C4-2B (cell line): ENCODE data around the gene RGSL1.

Experiments used
- H3K27ac ChIP-seq: fragments of 450-650 bp; 2 replicates; pipeline ENCODE4 v1.5.1; 2017
- CTCF ChIP-seq: fragments of 450-650 bp; conservative IDR thresholded peaks from 2 replicates; pipeline ENCODE4 v1.5.1; 2017; ENCODE audit warnings: mild to moderate bottlenecking
- ZFX ChIP-seq: fragments of 450-650 bp; IDR thresholded peaks from 2 replicates; pipeline ENCODE4 v1.6.1; 2017

The RGSL1 gene

GRCh38 chr1:182587666-182588499 lies 137.9 kb downstream of the RGSL1 start:
- TF ChIP-seq ZFX (no peak), CTCF (no peak)
- H3K27ac ChIP-seq, result no peak overlapping the region

GRCh38 chr1:182588500-182589396 lies 138.8 kb downstream of the RGSL1 start, which contains the start of gene RNASEL:
Gene RNASEL (minus strand): TSS chr1:182589256. CDS start chr1:182586806, 2,450 bp downstream.
- H3K27ac ChIP-seq, result peak within 1 kb of the TSS; percentile 72
- TF ChIP-seq ZFX (no peak), CTCF (no peak)

GRCh38 chr1:182589520-182589919 lies 139.6 kb downstream of the RGSL1 start:
- TF ChIP-seq ZFX (no peak), CTCF (no peak)
- peak overlapping the region; percentile 72; the same call in 1 of the 2 replicates for H3K27ac ChIP-seq

- no peak for TF ChIP-seq ZFX
- TF ChIP-seq CTCF, result no peak
- H3K27ac ChIP-seq, result peak overlapping the region; percentile 72; the same call in 1 of the 2 replicates
These were observed 140.0 kb downstream of the RGSL1 start for GRCh38 chr1:182589931-182590330.

- TF ChIP-seq ZFX, result no peak
- peak; percentile 97 for TF ChIP-seq CTCF
- no peak overlapping the region for H3K27ac ChIP-seq
These were observed 145.8 kb downstream of the RGSL1 start for GRCh38 chr1:182595641-182596240.

GRCh38 chr1:182596934-182597333 lies 147.0 kb downstream of the RGSL1 start:
- no peak overlapping the region for H3K27ac ChIP-seq
- TF ChIP-seq ZFX, result no peak
- TF ChIP-seq CTCF, result no peak
